H7 (cell line): ENCODE measurements around the gene SDF4. TPM values are rescaled to one million over a fixed set of nuclear protein-coding genes. Genes with fewer than 3 reads are reported as not detected.
A peak's percentile ranks its signal among the peaks of the same experiment; 100 is the strongest.

ENCODE experiments used
- DNase-seq: peaks from one replicate; pipeline ENCODE4 v3.0.0; 2012
- H3K27me3 ChIP-seq: 2 replicates; pipeline ENCODE4 v1.6.0; 2011; ENCODE audit warnings: mild to moderate bottlenecking, low read length; ENCODE audit not compliant: control insufficient read depth, insufficient read depth
- H3K36me3 ChIP-seq: replicated peaks from 2 replicates; pipeline ENCODE4 v1.5.1; 2011; ENCODE audit warnings: low read length; ENCODE audit not compliant: control insufficient read depth, insufficient read depth
- H3K4me3 ChIP-seq: 2 replicates; pipeline ENCODE4 v1.5.1; 2011; ENCODE audit warnings: low read depth, mild to moderate bottlenecking, control low read depth, low read length, moderate library complexity; ENCODE audit not compliant: insufficient read depth
- total RNA-seq: library from RNA; depleted of rRNA; stranded (reverse); fragments of >200 nt; shearing (Covaris generic); gene quantifications from 2 replicates; pipeline ENCODE4 v1.2.3, GENCODE V29; 2014

The SDF4 gene
- total RNA-seq, 1 experiment from 2014 or later, result 127 TPM

DNA sequence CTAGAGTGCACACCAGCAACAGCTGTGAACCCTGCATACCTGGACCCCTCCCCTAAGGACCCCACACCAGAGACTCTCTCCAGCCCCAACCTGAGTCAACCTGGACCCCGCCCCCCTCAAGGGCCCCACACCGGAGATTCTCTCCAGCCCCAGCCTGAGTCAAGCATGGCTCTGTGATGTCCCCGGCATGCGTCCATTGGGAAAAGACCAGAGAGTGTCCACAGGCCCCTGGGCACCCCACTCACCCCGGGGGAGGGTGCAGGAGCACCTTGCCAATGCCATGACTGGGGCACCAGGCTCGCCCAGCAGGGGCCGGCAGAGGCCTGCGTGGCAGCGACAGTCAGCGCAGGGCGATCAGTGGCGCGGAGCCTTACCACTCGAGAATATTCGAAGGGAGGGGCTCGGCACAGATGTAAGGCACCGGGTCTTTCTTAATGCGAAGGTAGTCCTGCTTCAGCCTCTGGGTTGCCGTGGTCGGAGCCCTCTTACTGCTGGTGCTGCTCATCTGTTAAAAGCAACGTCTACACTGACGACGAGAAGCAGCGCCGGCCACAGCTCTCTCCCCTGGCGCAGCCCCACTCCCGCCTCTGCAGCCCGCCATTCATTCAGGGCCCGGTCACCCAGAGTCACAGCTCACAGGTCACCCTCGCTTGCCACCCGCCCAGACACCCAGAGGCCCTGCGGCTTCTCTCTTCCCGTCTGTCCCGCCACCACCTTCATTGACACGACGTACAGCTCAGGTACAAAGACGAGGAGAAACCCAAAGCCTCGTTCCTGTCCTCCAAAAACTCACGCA is 35.9 kb upstream of the SDF4 start:
- peak; percentile 60 for DNase-seq
- Histone ChIP-seq H3K27me3 (no peaks in the 10 kb centered on the region), H3K36me3 (peaks cover 19% of the 10 kb centered on the region), H3K4me3 (no peak overlapping the region)

DNA sequence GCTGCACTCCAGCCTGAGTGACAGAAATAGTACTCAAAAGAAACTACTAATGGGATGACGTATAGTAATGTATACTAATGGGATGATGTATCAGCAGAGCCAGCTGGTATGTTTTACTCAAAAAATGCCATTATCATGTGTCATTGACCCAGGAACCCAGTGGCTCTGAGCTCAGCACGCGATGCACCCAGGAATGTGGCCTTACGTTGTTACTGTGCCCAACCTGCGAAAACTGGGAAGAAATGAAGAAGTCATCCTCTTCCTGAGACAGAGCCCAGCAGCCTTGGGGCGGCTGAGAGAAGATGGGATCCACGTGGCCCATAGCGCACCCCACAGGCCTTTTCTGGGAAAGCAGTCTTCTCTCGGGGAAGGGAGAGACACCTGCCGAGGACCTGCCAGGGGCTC is 33.1 kb upstream of the SDF4 start:
- DNase-seq, result peak; percentile 90
- Histone ChIP-seq H3K27me3 (no peaks in the 10 kb centered on the region), H3K36me3 (peaks cover 28% of the 10 kb centered on the region), H3K4me3 (no peak overlapping the region)

DNA sequence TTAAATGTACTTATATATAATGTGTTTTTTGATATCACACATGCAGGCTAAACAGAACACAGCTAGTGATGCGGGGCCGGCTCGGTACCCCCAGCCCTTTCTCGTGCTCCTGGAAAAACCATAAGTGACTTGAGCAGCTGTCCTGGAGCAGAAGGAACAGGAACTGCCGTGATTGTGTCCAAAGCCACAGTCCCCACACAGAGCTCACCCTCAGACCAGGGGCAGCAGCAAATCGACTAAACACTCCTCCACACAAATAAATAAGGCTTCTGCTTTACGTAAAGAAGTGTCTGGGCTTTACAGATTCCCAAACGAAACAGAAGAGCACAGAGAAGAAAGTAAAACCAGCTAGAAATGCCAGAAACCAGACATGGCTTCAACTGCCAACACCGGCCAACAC is 32.2 kb upstream of the SDF4 start:
- Histone ChIP-seq H3K27me3 (no peaks in the 10 kb centered on the region), H3K4me3 (no peak overlapping the region), H3K36me3 (peaks cover 32% of the 10 kb centered on the region)
- no peak for DNase-seq

DNA sequence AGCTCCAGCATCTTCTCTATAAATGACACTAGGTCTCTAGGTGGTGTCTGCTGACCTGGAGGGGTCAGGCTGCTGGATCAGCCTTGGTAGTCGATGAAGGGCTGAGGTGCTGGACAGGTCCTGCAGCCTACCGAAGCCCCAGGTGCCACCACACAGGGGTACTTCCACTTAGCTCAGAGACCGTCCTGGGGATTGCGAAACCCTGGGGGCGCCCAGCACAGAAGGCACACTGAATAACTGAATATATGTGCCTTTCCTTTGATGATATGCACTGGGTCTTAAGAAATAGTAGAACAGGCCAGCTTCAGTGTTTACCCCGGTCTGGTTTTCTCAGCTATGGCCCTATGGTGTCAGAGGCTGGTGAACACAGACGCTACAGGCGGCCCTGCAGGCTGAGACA is 31.0 kb upstream of the SDF4 start:
- H3K27me3 ChIP-seq, result no peaks in the 10 kb centered on the region
- no peak for DNase-seq
- no peak overlapping the region for H3K4me3 ChIP-seq
- H3K36me3 ChIP-seq, result peaks cover 31% of the 10 kb centered on the region

DNA sequence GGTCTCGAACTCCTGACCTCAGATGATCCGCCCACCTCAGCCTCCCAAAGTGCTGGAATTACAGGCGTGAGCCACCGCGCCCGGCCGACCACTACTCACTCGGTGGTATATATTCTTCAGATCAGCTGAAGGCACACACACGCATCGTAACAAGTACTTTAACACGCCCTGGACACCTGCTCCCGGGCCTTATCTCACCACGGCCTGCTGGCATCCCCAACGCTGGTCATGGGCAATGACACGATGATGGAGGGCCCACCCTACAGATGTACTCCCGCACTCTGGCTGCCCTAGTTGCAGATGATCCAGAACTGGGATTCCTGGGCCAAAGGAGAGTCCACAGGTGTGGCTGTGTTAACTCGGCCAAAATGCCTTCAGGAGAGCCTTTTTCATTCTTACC is 30.3 kb upstream of the SDF4 start:
- peaks cover 28% of the 10 kb centered on the region for H3K36me3 ChIP-seq
- no peaks in the 10 kb centered on the region for H3K27me3 ChIP-seq
- no peak overlapping the region for H3K4me3 ChIP-seq
- no peak for DNase-seq

DNA sequence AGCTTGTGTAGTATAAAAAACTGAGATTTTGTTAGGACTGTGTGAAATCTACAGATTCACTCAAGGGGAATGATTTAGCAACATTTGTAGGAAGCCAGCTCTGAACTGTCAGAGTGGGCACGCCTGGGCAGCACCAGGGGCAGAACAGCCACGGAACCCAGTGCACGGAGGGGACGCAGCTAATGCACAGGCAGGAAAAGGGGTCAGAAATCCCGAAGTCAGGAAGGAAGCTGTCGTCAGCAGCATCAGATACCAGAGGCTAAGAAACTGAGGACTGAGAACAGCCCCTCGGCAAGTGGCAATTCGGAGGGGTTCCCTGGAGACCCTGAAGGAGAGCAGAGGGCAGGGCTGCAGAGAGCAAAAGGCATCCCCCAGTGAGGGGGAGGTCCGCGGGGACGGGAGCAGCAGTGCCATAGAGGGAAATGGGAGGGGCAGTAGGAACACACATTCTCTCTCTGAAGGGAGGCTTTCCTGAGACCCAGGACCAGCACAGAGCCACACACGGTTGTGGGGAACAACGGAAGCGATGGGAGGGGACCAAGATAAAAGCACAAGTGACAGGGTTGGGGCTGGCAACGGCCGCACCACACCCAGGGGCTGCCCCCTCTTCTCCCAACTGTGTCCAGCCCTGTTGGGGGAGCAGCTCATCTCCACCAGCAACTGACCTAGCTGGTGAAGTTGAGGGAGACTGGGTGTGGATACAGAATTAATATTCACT is 29.2 kb upstream of the SDF4 start:
- peak; percentile 44 for DNase-seq
- Histone ChIP-seq H3K36me3 (peaks cover 26% of the 10 kb centered on the region), H3K4me3 (no peak overlapping the region), H3K27me3 (no peaks in the 10 kb centered on the region)

DNA sequence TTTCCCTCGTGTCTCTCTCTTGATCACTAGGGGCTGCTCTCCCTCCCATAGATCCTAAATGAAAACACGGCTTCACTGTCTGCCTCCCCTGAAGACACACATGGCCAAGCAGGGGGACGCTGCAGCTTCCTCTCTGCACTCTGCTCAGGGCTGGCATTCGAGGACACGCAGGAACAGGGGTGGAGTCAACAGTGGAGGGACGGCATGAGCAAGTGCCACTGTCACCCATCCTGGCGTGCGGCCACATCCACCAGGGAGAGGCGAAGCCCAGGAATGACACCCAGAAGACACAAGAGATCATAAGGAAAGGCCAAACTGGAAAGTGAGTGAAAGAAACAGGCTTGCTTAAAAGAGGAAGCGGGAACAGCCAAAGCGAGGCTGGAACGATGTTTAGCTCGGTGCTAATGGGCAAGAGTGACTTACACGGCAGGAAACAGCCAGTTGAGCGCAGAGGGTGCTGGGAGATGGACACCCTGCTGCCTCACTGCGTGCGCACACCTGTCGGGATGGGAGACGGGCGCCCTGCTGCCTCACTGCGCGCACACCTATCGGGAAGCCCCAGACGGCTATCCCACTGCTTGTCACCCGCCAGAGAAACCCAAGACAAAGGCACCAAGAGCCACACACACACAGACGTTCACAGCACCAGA is 28.3 kb upstream of the SDF4 start:
- Histone ChIP-seq H3K27me3 (no peaks in the 10 kb centered on the region), H3K4me3 (no peak overlapping the region), H3K36me3 (peaks cover 24% of the 10 kb centered on the region)
- peak; percentile 50 for DNase-seq

DNA sequence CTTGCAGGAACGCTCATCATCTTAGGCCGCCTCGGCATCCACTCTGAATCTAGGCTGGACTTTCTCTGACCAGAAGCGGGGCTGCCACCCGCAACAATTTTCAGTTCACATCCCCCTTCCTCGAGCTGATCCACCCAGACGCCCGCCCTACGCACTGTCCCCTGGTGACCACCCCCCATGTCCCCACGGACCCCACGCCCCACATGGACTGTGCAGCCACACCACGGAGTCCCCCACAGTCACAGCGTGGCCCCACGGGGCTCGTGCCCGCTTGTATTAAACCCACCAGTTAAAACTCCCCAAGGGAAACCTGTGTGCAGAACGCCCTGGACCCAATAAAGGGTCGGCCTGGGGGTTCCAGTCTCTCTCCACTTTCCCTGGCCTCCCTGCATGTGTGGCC is 27.7 kb upstream of the SDF4 start:
- Histone ChIP-seq H3K4me3 (no peak overlapping the region), H3K36me3 (peaks cover 27% of the 10 kb centered on the region), H3K27me3 (no peaks in the 10 kb centered on the region)
- DNase-seq, result no peak

DNA sequence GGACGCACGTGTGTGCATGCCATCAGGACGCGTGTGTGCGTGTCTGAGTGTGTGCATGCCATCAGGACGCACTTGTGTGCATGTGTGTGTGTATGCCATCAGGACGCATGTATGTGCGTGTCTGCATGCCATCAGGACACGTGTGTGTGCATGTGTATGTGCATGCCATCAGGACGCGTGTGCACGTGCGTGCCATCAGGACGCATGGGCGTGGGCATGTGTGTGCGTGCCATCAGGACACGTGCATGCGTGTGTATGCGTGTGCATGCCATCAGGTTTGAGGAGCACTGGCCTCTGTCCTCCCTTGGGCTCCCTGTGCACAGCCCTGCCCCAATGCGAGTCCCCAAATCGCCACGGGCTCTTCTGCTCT is 27.3 kb upstream of the SDF4 start:
- H3K36me3 ChIP-seq, result peaks cover 27% of the 10 kb centered on the region
- DNase-seq, result peak; percentile 54
- no peaks in the 10 kb centered on the region for H3K27me3 ChIP-seq
- no peak overlapping the region for H3K4me3 ChIP-seq

DNA sequence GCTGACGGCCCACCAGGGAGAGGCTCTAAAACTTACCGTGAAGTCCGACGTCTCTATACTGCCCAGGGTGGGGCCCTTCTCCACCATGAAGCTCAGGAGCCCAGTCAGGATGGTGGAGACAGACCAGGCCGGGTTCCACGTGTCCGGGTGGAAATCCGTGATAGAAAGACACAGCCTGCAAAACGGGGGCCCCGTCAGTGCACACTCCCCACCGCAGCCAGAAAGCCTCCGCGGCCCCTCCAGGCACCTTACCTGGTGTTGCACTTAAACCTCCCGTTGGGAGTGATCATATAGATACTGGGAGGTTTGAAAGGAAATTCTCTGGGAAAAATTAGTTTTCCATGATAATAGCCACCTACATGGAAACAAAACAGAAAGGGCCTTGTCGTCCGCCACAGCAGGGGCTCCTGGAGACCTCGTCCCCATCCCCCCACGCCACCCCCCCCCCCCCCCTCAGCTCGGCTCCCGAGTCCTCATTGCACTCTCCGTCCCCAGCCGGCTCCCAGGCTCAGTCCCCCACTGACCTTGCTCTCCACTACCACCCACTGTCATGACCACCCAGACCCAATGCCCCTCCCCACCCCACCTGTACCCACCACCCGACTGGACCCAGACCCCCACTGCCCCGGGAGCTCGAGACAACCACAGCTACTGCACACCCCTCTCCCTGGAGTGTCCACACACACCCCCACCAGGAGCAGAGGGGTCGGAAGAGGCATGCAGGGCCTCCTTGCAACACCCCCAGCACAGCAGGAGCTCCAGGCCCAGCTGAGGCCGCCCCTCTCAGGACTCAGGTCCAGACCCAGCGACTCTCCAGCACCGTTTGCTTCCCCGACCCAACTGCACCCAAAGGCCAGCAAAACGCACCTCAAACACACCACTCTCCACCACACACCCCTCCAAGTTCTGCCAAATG is 25.4 kb upstream of the SDF4 start:
- Histone ChIP-seq H3K36me3 (peaks cover 18% of the 10 kb centered on the region), H3K4me3 (no peak overlapping the region), H3K27me3 (no peaks in the 10 kb centered on the region)
- peak; percentile 84 for DNase-seq

DNA sequence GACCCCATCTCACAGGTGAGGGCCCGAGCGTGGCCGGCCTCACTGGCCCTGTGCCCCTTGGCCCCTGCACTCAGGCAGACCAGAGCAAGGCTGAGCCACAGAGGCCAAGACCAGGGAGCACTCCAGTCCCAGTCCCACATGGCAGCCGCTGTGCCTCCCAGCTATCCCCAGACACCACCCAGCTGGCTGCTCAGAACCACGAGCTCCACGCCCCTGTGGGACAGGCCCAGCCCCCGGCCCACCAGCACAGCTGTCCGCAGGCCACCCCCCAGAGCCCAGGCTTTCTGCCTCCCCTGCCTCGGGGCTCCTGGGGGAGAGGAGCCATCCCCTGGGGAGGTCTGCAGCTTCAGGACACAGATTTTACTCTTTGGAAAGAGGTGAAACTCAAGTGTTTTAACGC is 23.8 kb upstream of the SDF4 start:
- Histone ChIP-seq H3K36me3 (peaks cover 12% of the 10 kb centered on the region), H3K27me3 (no peaks in the 10 kb centered on the region), H3K4me3 (no peak overlapping the region)
- DNase-seq, result peak; percentile 57

DNA sequence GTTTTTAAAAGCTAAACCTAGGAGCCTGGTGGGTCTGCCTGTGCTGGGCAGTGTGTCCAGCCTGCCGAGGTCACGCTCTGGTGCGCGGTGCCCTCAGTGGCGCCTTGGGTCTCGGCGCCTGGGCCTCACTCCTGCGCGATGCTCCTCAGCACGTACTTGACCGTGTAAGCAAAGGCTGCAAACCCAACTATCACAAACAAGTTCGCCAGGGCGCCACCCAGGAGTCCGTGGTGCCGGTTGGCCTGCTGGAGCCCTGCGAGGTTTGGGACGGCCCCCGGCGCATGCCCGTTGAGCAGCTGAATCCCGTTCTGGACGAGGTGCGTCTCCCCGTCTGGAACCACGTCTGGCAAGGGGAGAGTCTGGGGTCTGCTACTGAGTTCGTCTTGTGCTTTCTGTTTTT is 23.3 kb upstream of the SDF4 start:
- H3K36me3 ChIP-seq, result peaks cover 11% of the 10 kb centered on the region
- no peak overlapping the region for H3K4me3 ChIP-seq
- H3K27me3 ChIP-seq, result no peaks in the 10 kb centered on the region
- DNase-seq, result peak; percentile 54

DNA sequence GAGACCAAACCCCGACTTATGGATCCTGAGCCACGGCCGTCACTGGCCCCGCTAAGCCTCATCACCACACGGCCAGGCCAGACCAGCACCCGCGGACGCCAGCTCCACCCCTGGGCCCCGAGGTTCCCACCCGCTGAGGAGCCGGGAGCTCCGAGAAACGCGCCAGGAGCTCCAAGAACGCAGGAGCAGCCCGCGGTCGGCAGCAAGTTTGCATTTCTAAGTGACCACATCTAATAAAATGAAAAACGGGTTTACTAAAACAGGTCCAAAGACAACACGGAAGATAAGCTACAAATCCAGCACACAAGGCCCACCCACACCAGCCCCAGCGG is 22.8 kb upstream of the SDF4 start:
- DNase-seq, result peak; percentile 57
- no peak overlapping the region for H3K4me3 ChIP-seq
- H3K27me3 ChIP-seq, result no peaks in the 10 kb centered on the region
- H3K36me3 ChIP-seq, result peaks cover 9% of the 10 kb centered on the region

DNA sequence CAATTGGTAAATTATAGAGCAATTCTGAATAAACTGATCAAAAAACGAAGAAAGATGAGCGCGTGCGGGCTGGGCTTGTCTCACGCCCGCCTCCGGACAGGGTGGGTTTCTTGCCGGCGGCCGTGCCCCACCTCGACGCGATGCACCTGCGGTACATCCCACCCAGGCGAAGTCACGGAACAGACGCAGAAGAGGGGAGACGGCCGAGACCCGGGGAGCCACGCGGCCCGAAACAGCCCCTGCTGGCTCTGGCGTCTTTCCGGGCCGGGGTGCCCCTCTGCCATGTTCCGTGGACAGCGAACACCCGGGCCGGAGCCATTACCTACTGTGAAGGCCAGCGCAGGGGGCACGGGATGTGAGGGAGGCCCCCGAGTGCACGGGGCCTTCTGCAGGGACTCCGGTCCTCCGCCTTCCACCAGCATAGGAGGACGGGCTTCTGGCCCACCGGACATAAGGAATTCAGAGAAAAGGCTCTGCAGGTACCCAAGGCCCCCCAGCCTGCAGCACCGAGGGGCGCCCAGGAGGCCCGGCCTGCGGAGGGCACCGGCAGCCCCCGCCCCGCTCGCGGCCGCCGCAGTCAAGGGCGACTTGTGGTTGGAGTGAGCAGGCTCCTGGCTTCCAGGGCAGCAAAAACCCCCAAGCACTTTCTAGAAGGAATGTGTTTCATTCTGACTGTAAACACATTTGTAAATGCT is 22.3 kb upstream of the SDF4 start:
- DNase-seq, result peak; percentile 45
- no peaks in the 10 kb centered on the region for H3K27me3 ChIP-seq
- H3K4me3 ChIP-seq, result no peak overlapping the region

More for the DNA sequence above, 22.3 kb upstream of the SDF4 start:
- H3K36me3 ChIP-seq, result peaks cover 7% of the 10 kb centered on the region
